C4-2B (cell line): Measurements from ENCODE around the gene GARIN5B.
"Not testable (repeated sequence)": the region's sequence is repeated elsewhere in the genome, so short reads cannot be mapped to it uniquely, and the experiment has no call there.

Experiments
- H3K27ac ChIP-seq: fragments of 450-650 bp; 2 replicates; pipeline ENCODE4 v1.5.1; 2017
- ZFX ChIP-seq: fragments of 450-650 bp; IDR thresholded peaks from 2 replicates; pipeline ENCODE4 v1.6.1; 2017
- TF ChIP-seq, protein P1 (sequence below): fragments of 450-650 bp; conservative IDR thresholded peaks from 2 replicates; pipeline ENCODE4 v1.5.1; 2017; ENCODE audit warnings: mild to moderate bottlenecking

Gene GARIN5B

DNA sequence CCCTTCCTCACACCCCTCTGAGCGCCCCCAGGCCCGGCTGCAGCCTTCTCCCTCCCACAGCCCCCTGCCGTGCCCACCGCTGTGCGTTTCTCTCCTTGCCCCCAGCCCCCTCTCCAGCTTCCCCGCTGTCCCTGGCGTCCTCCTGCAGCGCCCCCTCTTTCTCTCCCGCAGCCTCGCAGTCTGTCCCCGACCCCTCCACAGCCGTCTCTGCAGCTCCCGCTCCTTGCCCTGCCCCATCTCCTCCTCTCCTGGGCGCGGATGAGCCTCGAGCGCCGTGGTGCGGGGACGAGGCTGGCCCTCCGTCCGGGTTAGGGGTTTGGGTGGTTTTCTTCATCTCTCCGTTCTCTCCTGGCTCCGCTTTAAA lies 22.3 kb downstream of the GARIN5B start:
- TF ChIP-seq, protein P1, sequence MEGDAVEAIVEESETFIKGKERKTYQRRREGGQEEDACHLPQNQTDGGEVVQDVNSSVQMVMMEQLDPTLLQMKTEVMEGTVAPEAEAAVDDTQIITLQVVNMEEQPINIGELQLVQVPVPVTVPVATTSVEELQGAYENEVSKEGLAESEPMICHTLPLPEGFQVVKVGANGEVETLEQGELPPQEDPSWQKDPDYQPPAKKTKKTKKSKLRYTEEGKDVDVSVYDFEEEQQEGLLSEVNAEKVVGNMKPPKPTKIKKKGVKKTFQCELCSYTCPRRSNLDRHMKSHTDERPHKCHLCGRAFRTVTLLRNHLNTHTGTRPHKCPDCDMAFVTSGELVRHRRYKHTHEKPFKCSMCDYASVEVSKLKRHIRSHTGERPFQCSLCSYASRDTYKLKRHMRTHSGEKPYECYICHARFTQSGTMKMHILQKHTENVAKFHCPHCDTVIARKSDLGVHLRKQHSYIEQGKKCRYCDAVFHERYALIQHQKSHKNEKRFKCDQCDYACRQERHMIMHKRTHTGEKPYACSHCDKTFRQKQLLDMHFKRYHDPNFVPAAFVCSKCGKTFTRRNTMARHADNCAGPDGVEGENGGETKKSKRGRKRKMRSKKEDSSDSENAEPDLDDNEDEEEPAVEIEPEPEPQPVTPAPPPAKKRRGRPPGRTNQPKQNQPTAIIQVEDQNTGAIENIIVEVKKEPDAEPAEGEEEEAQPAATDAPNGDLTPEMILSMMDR: no peak
- no peak for TF ChIP-seq ZFX
- peak overlapping the region; percentile 88 for H3K27ac ChIP-seq

DNA sequence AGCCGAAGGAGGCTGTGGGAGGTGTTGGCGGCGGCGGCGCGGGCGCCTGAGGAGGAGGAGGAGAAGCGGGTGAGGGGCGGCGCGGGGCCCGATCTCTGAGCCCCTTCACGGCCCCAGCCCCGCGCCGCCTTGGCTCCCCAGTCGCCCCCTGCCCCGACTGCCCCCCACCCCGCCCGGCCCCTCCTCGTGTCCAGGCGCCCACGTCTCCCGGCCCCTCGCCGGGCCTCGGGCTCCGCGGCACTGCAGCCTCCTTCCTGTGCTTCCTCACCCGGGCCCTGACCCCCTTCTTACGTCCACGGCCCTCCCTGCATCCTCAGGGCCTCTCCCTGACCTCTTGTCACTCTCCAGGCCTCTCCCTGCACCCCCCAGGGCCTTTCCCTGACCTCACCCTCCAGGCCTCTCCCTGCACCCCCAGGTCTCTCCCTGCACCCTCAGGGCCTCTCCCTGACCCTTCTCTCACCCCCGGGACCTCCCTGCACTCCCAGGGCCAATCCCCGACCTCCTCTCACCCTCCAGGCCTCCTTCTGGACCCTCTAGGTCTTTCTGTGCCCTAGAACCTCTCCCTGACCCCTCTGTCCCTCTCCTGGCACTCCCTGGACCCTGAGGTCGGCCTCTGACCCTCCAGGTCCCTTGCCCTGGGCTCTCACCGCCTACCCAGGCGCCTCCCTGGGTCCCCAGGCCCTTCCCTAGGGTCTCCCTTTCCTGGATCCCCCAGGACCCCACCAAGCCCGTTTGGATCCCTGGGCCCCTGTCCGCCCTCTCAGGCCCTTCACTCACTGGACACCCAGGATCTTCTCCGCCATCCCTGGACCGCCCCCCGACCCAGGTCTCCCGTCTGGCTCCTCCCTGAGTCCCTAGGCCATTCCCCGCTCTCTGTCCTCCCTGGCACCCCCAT lies 22.9 kb downstream of the GARIN5B start:
- H3K27ac ChIP-seq: peak overlapping the region; percentile 88
- no peak; the same call in 1 of the 2 replicates for TF ChIP-seq ZFX
- TF ChIP-seq, protein P1: no peak

DNA sequence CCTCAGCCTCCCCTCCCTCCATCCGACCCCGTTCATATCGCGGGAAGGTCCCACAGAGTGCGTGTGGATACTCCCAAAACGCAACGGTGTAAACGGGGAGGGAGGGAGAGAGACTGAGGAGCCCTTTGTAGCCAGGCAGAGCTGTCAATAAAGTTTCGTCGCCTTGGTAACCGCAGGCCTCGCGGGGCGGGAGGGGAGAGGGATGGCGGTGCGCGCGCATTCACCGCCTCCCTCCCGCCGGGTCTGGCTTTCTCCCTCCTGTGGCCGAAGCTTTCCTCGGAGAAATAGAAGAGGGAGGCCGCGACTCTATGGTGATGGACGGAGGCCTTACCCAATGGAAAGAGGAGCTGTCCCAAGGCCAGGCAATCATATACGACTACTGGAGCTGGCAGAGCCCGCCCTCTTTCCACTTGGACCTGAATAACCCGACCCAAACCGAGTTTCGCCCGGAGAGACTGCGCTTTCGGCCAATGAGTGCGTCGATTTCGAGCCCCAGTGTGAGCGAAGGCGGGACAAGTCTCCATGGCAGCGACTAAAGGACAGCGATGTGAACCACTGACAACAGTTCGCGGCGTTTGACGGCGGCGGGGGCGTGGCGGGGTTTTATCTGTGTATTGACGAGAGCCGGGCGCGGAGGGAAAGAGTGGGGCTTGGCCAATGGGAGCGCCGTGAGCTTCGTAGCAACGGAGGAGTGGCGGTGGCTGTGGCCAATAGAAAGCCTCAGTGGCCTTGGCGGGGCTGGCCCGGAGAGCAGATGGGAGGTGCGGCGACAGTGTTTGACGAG lies 23.8 kb downstream of the GARIN5B start, which contains the start of gene KMT5C:
Gene KMT5C, plus strand, starts transcription at position 772 of the 784 bp plus-strand sequence. CDS start 2,061 bp downstream, outside the sequence.
- TF ChIP-seq, protein P1: no peak
- TF ChIP-seq ZFX: no peak
- peak within 1 kb of the TSS; percentile 88 for H3K27ac ChIP-seq

DNA sequence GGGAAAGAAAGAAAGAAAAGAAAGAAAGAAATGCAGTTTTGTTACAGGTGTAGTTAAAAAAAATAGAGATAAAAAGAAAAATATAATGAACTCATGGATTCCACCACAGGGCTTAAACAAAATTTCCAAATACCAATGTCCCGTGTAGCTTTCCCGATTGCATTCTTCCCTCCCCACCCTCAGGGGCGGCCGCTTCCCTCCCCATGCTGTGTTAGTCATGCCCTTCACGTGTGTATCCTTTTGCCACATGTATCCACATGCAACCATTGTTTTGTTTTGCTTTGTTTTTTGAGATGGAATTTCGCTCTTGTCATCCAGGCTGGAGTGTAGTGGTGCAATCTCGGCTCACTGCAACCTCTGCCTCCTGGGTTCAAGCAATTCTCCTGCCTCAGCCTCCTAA lies 27.0 kb downstream of the GARIN5B start:
- TF ChIP-seq ZFX: no peak
- TF ChIP-seq, protein P1: no peak
- H3K27ac ChIP-seq: no peak overlapping the region

DNA sequence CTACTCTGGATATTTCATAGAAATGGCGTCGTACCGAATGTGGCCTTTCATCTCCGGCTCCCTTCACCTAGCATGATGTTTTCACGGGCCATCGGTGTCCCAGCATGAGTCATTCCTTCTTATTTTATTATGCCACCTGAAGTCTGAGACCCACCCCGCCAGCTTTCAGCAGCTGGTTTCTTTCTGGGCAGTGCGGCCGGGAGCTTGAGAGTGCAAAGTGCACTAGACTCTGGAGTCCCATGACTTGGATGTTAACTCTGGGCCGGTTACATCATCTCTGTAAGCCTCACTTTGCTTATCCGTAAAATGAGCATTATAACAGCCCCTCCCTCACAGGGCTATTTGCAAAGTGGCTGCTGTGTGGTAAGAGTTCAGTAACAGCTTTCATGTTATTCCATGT lies 29.2 kb downstream of the GARIN5B start:
- TF ChIP-seq ZFX: no peak
- TF ChIP-seq, protein P1: no peak
- H3K27ac ChIP-seq: no peak overlapping the region

DNA sequence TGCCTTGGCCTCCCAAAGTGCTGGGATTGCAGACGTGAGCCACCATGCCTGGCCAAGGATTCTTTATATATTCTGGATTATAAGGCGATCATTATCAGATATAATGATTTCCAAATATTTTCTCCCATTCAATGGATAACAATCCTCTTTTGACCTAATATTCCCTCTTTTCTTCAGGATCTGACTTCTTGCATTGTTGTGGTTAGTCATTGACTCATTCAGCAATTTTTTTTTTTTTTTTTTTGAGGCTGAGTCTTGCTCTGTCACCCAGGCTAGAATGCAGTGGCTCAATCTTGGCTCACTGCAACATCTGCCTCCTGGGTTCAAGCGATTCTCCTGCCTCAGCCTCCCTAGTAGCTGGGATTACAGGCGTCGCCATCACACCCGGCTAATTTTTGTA lies 33.3 kb downstream of the GARIN5B start:
- H3K27ac ChIP-seq: not testable (repeated sequence)

DNA sequence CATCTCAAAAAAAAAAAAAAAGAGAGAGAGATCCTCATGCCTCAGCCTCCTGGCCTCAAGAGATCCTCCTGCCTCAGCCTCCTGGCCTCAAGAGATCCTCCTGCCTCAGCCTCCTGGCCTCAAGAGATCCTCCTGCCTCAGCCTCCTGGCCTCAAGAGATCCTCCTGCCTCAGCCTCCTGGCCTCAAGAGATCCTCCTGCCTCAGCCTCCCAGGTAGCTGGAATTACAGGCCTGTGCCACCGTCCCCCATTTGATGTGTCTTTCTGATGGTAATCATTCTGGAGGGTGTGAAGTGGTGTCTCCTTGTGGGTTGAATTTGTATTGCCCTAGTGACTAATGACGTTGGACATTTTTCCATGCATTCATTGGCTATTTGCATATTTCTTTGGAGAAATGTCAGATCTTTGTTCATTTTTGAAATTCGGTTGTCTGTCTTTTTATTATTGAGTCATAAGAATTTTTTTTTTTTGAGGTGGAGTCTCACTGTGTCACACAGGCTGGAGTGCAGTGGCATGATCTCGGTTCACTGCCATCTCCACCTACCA lies 34.2 kb downstream of the GARIN5B start:
- not testable (repeated sequence) for H3K27ac ChIP-seq

DNA sequence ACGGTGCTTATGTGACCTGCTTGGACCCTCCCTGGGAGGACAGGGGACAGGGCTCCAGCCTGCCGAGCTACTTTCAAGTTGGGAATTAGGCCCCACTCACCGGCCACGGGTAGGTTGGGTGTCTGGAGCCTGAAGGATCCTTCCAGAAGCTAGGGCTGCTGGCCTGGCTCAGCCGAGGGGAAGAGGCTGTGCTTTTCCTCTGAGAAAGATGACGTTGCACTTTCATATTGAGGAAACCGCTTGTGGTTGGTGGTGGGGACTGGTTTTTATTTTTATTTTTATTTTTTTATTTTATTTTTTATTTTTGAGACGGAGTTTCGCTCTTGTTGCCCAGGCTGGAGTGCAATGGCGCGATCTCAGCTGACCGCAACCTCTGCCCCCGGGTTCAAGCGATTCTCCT lies 37.9 kb downstream of the GARIN5B start, which contains the start of gene TMEM150B:
Gene TMEM150B, minus strand, starts transcription at position 170 of the 400 bp plus-strand sequence. CDS start 4,305 bp downstream, outside the sequence.
- TF ChIP-seq, protein P1: no peak
- no peak for TF ChIP-seq ZFX
- no peak within 1 kb of the TSS for H3K27ac ChIP-seq
